ENCODE data around the gene HAX1.
"Not testable (repeated sequence)": the region's sequence is repeated elsewhere in the genome, so short reads cannot be mapped to it uniquely, and the experiment has no call there.

Gene HAX1

GRCh38 chr1:154287591-154287990 lies 15.2 kb downstream of the HAX1 start:
- DNase-seq: not testable (repeated sequence)

DNA sequence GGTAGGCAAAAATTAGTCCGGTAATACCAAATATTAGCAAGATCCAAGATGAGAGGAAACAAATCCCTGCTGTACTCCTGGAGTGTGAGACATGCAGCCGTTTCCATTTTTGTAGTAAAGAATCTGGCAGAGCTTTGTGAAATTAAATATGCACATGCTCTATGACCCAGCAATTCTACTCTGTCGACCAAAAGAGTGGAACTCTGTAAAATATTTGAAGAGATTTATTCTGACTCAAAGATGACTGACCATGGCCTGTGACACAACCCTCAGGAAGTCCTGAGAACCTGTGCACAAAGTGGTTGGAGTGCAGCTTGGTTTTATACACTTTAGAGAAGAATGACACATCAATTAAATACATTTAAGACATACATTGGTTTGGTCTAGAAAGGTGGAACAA lies 16.2 kb downstream of the HAX1 start:
- DNase-seq: no peak

GRCh38 chr1:154290921-154291320 lies 18.5 kb downstream of the HAX1 start:
- DNase-seq: peak; percentile 7

DNA sequence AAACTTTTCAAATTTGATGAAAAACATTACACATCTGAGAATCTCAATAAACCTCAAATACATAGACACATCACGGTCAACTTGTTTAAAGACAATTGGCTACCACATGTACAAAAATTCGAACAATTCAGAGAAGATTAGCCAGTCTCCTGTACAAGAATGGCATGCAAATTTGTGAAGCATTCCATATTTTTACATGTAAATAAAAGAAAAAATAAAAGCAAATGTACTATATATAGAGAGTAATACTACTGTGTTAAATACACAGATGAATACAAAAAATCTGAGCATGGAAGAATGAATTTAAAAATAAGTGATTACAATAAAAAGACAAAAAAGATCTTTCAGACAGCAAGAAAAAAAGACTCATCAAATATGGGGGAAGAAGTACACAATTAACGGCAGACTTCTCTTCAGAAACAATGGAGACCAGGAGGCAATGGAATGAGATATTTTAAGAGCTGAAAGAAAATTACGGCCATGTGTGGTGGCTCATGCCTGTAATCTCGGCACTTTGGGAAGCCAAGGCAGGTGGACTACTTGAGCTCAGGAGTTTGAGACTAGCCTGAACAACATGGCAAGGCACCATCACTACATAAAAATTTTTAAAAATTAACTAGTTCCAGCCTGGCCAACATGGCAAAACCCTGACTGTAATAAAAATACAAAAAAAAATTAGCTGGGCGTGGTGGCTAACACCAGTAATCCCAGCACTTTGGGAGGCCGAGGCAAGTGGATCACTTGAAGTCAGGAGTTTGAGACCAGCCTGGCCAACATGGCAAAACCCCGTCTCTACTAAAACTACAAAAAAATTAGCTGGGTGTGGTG lies 23.2 kb downstream of the HAX1 start:
- DNase-seq: no peak

DNA sequence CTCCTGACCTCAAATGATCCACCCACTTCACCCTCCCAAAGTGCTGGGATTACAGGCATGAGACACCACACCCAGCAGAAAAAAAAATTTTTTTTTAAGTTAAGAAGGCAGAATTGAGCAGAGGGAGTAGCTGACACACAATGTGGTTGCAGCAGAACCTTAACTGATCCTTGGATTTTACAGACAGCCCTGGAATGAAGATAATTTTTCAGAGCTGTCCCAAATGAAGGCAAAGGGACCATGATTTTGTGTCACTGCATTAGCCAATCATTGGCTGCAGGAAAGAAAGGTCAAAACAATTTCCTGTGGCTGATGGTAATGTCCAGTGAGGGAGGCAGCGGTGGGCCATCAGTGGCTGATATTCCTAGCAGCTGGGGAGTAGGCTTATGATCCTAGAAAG lies 29.2 kb downstream of the HAX1 start:
- DNase-seq: no peak

GRCh38 chr1:154304664-154305337 lies 32.4 kb downstream of the HAX1 start:
- DNase-seq: no peak

- DNase-seq: no peak
Observed at GRCh38 chr1:154306151-154306550, 33.7 kb downstream of the HAX1 start.

DNA sequence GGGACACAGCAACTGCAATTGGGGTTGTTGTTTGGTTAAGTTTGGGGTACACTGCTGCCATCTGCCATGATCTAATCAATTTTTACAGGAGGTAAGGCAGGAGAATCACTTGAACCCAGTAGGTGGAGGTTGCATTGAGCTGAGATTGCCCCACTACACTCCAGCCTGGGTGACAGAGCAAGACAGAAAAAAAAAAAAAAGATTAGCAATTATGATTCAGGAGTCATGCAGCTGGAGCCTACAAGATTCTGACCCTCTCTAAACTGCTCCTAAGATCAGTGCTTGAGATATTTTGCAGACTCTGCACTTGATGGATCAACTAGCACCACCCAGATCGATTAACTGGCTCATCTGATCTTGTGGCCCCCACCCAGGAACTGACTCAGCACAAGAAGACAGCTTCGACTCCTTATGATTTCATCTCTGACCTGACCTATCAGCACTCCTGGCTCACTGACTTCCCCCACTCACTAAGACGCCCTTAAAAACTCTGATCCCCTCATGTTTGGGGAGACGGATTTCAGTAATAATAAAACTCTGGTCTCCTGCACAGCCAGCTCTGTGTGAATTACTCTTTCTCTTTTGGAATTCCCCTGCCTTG lies 35.3 kb downstream of the HAX1 start:
- not testable (repeated sequence) for DNase-seq

DNA sequence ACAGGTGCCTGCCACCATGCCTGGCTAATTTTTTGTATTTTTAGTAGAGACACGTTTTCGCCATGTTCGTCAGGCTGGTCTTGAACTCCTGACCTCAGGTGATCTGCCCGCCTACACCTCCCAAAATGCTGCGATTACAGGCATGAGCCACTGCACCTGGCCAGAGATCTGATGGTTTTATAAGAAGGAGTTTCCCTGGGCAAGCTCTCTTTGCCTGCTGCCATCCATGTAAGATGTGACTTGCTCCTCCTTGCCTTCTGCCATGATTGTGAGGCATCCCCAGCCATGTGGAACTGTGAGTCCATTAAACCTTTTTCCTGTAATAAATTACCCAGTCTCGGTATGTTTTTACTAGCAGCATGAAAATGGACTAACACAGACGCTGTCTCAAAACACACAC lies 36.7 kb downstream of the HAX1 start:
- DNase-seq: not testable (repeated sequence)

- not testable (repeated sequence) for DNase-seq
Observed at GRCh38 chr1:154312229-154313065, 40.0 kb downstream of the HAX1 start.

GRCh38 chr1:154313066-154313356 lies 40.6 kb downstream of the HAX1 start:
- DNase-seq: no peak

- DNase-seq: not testable (repeated sequence)
Observed at GRCh38 chr1:154314226-154314625, 41.8 kb downstream of the HAX1 start.

GRCh38 chr1:154316704-154317103 lies 44.3 kb downstream of the HAX1 start:
- no peak for DNase-seq

- DNase-seq: no peak
Observed at GRCh38 chr1:154318386-154318785, 46.0 kb downstream of the HAX1 start.

GRCh38 chr1:154320882-154321608 lies 48.6 kb downstream of the HAX1 start, which contains the start of gene AQP10:
Gene AQP10 (plus strand): TSS chr1:154321093. CDS start chr1:154321156, 63 bp downstream.
- DNase-seq: no peak

DNA sequence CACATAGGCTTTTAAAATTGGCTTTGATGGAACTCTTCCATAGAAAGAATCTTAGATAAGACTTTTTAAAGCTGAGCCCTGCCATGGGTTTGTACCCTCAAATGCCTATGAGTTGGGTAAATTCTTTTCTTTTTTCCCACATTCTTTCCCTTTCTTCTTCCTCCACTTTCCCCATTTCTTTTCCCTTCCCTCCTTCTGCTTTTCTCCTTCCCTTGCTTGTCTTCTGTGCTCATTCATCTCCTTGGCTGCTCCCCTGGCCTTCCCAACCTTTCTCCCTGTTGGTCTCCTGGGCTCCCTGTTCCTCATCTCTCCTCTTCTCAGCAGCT lies 49.1 kb downstream of the HAX1 start:
- not testable (repeated sequence) for DNase-seq

GRCh38 chr1:154323493-154323892 lies 51.1 kb downstream of the HAX1 start:
- DNase-seq: no peak

DNA sequence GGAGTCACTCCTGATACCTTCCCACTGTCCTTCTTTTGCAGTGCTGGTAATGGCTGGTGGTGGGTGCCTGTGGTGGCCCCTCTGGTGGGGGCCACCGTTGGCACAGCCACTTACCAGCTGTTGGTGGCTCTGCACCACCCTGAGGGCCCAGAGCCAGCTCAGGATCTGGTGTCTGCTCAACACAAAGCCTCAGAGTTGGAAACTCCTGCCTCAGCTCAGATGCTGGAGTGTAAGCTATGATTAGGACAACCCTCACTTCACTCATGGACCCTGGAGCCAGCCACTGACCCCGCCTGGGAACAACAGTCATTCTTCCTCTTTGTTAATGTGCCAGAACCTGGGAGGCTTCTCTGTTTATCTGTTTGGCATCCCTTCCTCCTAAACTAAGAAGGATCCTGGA lies 51.8 kb downstream of the HAX1 start:
- DNase-seq: no peak

DNA sequence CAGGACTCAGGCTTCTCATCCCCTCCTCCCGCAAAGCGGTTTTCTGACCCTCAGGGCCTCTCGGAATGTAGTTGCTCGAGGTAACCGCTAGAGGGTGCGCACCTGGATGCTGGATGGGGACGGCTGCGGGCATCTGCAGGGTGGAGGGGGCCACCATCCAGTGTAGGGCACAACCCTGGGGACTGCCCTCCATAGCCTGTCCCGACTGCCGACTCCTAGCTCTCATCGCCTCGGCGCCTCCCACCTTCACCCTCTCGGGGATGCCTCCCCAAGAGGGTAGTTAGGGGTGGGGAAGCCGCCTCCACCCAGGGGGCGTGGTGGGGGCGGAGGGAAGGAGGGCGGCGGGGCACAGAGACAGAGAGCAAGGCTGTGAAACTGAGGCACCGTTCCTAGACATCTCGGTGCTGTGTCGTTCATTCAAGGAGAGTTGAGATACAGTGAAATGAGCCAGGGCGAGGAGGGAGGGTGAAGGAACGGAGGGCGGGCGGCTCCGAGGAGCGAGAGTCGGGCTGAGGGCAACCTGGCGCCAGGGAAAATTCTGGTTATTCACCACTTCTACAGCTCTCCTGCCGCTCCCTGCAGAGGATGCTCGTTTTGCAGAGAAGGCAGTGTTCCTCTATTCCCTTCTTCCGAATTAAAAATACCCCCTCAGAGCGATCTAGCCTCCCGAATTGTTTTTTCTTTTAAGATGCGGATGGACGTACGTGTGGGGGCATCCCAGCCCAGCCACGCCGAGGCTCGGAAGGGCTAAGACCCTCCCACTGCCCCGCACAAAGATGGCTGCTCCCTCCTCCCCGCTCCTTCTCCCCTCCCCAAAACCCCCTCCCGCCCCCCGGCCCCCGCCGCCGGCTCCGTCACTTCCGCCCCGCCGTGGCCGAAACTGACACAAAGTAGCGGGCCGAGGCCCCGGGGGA lies 52.5 kb downstream of the HAX1 start, which contains the start of gene ATP8B2:
Gene ATP8B2, plus strand, starts transcription at position 857 of the 914 bp plus-strand sequence. CDS start 2,617 bp downstream, outside the sequence.
- DNase-seq: peak; percentile 90
